Upper lobe of left lung (tissue), 6 donors: Measurements from ENCODE around the gene CEP85L. TPM values are rescaled to one million over a fixed set of nuclear protein-coding genes. Genes with fewer than 3 reads are reported as not detected.
A peak's percentile ranks its signal among the peaks of the same experiment; 100 is the strongest.

Source experiments
- ATAC-seq, 2 donors: fragments of 200-7000 bp; cut with Tn5 transposase; one replicate each; pipeline ENCODE4 v1.9.1; 2022; ENCODE audit warnings: mild to moderate bottlenecking in 2 of 2, moderate library complexity in 2 of 2; ENCODE audit not compliant: low FRiP score in 2 of 2
- DNase-seq, 2 donors: peaks; one replicate each; pipeline ENCODE4 v3.0.0-alpha.2; 2019 to 2020
- H3K27ac ChIP-seq, 4 donors: fragments of 200-600 bp; sonication (generic); one replicate each; pipeline ENCODE4 v1.5.1; 2016 to 2019
- H3K27me3 ChIP-seq, 4 donors: fragments of 200-600 bp; sonication (generic); one replicate each; pipeline ENCODE4 v1.5.1; 2017 to 2019
- H3K36me3 ChIP-seq, 4 donors: fragments of 200-600 bp; sonication (generic); one replicate each; pipeline ENCODE4 v1.5.1; 2016 to 2019
- H3K4me1 ChIP-seq, 4 donors: fragments of 200-600 bp; sonication (generic); one replicate each; pipeline ENCODE4 v1.5.1; 2018 to 2019
- H3K4me3 ChIP-seq, 4 donors: fragments of 200-600 bp; sonication (generic); one replicate each; pipeline ENCODE4 v1.5.1; 2017 to 2019; ENCODE audit warnings: mild to moderate bottlenecking in 2 of 4, moderate library complexity in 1 of 4
- H3K9me3 ChIP-seq, 4 donors: fragments of 200-600 bp; sonication (generic); one replicate each; pipeline ENCODE4 v1.5.1; 2018 to 2019
- EP300 ChIP-seq, 4 donors: sonication (generic); formaldehyde crosslinking; IDR thresholded peaks; one replicate each; pipeline ENCODE4 v1.5.1; 2017; ENCODE audit warnings: antibody characterized with exemption in 4 of 4, control low read depth in 2 of 4
- POLR2A ChIP-seq, 4 donors: fragments of 450-650 bp; IDR thresholded peaks; one replicate each; pipeline ENCODE4 v1.5.1; 2016 to 2017; ENCODE audit warnings: antibody characterized with exemption in 4 of 4, mild to moderate bottlenecking in 2 of 4
- POLR2AphosphoS5 ChIP-seq, 2 donors: sonication (generic); formaldehyde crosslinking; IDR thresholded peaks; one replicate each; pipeline ENCODE4 v1.5.1; 2017; ENCODE audit warnings: antibody characterized with exemption in 2 of 2
- WGBS, 2 donors: methylation state at CpG; one replicate each; pipeline ENCODE4 v1.1.5; 2017 to 2018; 5-methylcytosine and 5-hydroxymethylcytosine counted together
- total RNA-seq, 6 donors: library from RNA; depleted of rRNA in 4 of 6; stranded (reverse); fragments of >200 nt in 4 of 6; gene quantifications; one replicate each; pipeline versions ENCODE4 v1.1.0 to v1.2.1, GENCODE V29; 2016 to 2021
- TF ChIP-seq, protein P1 (sequence below), 6 experiments: fragments of 450-650 bp in 4 of 6; fragments of 200-600 bp in 2 of 6; sonication (generic) in 2 of 6; IDR thresholded peaks; one replicate each; pipeline ENCODE4 v1.5.1; 2016 to 2019; ENCODE audit warnings: antibody characterized with exemption in 6 of 6
- donor health status: DM: no; HTN: no; CAD: no; lungs with moderate emphysema.
- donor health status: DM: no; HTN: yes; CAD: no; lungs with severe emphysema.

The CEP85L gene
- total RNA-seq, 6 donors from 2014 or later: 7.5 to 22.0 (median 13.0) TPM

DNA sequence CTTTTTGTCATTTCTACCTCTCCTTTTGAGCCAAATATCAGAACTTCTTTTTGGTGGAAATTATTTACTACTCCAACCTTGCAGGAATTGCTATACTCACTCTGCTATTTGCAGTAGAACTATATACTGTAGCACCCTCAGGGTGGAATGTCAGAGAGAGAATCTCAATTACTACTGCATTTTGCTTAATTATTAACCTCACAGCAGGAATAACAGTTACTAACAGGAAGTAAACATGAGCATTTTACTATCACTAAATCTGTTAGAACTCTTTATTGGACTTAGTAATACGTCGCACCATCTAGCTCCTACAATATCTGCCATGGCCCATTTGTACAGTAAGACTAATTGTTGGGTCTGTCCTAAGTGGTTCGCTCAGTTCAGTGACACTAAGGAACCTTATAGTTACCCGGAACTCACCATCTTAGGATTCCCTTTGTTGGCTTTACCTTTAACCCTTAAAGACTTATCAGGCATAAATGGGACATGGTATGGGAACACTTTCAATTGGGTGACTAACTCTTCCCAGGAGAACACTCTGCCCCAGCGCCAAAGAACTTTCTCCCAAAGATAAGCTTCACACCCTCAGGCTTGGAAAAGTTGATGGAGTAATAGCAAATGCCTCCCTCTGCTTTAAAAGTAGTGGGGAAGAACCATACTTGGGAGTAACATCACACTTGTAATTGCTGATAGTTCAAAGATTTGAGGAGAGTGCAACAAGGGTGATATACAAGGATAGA is 64.5 kb downstream of the CEP85L start:
- WGBS, 2 donors: 94 to 95% methylated on average over 5 of the region's 5 CpGs
- H3K9me3 ChIP-seq: no peaks in the 10 kb centered on the region
- peaks cover 7 to 17% (median 10%) of the 10 kb centered on the region in 4 donors for H3K4me1 ChIP-seq
- ATAC-seq: no peak
- no peak for DNase-seq
- no peak overlapping the region for H3K4me3 ChIP-seq
- no peaks in the 10 kb centered on the region for H3K36me3 ChIP-seq
- TF ChIP-seq, protein P1, sequence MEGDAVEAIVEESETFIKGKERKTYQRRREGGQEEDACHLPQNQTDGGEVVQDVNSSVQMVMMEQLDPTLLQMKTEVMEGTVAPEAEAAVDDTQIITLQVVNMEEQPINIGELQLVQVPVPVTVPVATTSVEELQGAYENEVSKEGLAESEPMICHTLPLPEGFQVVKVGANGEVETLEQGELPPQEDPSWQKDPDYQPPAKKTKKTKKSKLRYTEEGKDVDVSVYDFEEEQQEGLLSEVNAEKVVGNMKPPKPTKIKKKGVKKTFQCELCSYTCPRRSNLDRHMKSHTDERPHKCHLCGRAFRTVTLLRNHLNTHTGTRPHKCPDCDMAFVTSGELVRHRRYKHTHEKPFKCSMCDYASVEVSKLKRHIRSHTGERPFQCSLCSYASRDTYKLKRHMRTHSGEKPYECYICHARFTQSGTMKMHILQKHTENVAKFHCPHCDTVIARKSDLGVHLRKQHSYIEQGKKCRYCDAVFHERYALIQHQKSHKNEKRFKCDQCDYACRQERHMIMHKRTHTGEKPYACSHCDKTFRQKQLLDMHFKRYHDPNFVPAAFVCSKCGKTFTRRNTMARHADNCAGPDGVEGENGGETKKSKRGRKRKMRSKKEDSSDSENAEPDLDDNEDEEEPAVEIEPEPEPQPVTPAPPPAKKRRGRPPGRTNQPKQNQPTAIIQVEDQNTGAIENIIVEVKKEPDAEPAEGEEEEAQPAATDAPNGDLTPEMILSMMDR (IDR thresholded peaks at IDR 0.05): no peak
- TF ChIP-seq POLR2A (IDR thresholded peaks at IDR 0.05): no peak
- no peak for TF ChIP-seq EP300 (IDR thresholded peaks at IDR 0.05)
- no peak for TF ChIP-seq POLR2AphosphoS5 (IDR thresholded peaks at IDR 0.05)
- H3K27ac ChIP-seq: no peak overlapping the region
- H3K27me3 ChIP-seq: no peaks in the 10 kb centered on the region

DNA sequence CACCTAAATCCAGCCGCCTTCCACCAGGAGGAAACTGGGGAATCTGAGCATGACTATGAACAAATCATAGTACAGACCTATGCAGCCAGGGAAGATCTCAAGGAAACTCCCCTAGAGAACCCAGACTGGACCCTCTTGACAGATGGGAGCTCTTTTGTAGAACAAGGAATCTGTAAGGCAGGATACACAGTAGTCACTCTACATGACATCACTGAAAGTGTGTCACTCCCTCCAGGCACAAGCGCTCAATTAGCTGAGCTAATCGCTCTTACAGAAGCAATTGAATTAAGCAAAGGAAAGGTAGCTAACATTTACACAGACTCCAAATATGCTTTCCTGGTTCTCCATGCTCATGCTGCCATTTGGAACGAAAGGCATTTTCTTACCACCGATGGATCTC is 66.5 kb downstream of the CEP85L start:
- ATAC-seq: no peak
- peaks cover 17 to 25% (median 20%) of the 10 kb centered on the region in 4 donors for H3K4me1 ChIP-seq
- no peaks in the 10 kb centered on the region for H3K36me3 ChIP-seq
- no peak for TF ChIP-seq POLR2AphosphoS5 (IDR thresholded peaks at IDR 0.05)
- no peak for TF ChIP-seq EP300 (IDR thresholded peaks at IDR 0.05)
- TF ChIP-seq, protein P1 (IDR thresholded peaks at IDR 0.05): no peak
- TF ChIP-seq POLR2A (IDR thresholded peaks at IDR 0.05): no peak
- H3K9me3 ChIP-seq: peaks cover 0 to under 1% (median 0%) of the 10 kb centered on the region in 4 donors
- 95% methylated on average over 5 of the region's 5 CpGs for WGBS, 2 donors
- DNase-seq: no peak
- H3K27me3 ChIP-seq: no peaks in the 10 kb centered on the region
- no peak overlapping the region for H3K27ac ChIP-seq
- no peak overlapping the region for H3K4me3 ChIP-seq

DNA sequence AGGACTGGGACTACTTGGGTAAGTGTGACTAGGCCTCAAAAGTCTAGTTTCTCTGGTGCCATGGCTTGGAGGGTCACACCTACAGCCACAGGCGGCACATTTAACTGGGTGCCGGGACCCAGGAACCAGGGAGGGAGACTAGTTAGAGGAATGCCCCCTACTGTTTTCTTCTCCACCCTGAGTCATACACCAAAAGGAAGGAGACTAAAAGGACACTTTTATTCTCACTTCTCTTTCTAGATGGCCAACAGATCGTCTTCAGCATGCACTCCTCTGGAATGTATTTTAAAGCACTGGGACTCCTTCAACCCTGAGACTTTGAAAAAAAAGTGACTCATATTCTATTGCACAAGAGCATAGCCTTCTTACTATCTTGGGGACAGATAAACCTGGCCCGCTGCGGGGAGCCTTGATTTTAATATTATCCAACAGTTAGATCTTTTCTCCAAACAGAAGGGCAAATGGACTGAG is 69.9 kb downstream of the CEP85L start:
- Histone ChIP-seq H3K9me3 (peaks cover 7 to 25% (median 14%) of the 10 kb centered on the region in 4 donors), H3K27me3 (no peaks in the 10 kb centered on the region), H3K27ac (peak overlapping the region in 2 of 4 donors; percentile 7 to 13), H3K36me3 (no peaks in the 10 kb centered on the region), H3K4me1 (peaks cover 11 to 20% (median 14%) of the 10 kb centered on the region in 4 donors), H3K4me3 (no peak overlapping the region)
- no peak for DNase-seq
- TF ChIP-seq, protein P1 (IDR thresholded peaks at IDR 0.05): no peak
- no peak for TF ChIP-seq POLR2A (IDR thresholded peaks at IDR 0.05)
- TF ChIP-seq POLR2AphosphoS5 (IDR thresholded peaks at IDR 0.05): no peak
- TF ChIP-seq EP300 (IDR thresholded peaks at IDR 0.05): no peak
- WGBS, 2 donors: 63 to 76% methylated on average over 5 of the region's 5 CpGs
- ATAC-seq: peak; percentile 41 to 81

DNA sequence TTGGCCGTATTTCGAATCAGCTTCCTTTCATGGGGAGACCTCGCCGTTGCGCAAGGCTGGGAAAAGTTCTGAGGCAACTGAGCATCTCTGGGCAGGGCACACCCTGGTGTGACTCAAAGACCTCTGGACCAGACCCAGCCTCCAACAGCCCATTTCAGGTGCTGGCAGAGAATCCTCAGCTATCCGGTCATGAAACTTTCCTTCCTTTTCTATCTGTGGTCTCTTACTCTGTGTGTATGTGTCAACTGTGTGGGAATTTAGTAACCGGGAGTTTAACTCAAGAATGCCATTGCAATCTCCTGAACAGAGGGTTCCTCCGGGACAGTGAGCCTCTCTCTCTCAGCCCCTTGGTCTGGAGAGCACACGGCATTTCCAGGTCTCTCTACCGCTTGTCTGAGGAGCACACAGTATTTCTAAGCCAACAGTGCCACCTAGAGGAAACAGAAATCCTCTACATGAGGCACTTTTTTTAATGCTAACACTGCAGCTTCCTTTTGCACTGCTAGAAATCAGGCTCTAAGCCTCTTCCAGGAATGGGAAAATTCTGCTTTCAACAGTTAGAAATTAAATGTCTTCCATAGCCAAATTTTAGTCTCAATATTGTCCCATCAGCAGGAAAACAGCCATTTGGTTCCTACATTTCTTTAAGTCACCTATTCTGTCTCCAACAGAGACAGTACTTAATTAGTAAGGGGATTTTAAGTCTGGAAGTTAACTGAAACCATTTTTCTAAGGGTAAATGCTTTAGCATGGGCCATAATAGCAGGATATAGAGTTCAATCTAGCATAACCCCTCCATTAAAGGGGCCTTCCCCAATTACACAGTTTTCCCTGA is 70.6 kb downstream of the CEP85L start:
- Histone ChIP-seq H3K4me3 (no peak overlapping the region), H3K9me3 (peaks cover 7 to 26% (median 14%) of the 10 kb centered on the region in 4 donors), H3K27me3 (no peaks in the 10 kb centered on the region), H3K4me1 (peaks cover 11 to 20% (median 14%) of the 10 kb centered on the region in 4 donors), H3K27ac (peak overlapping the region in 2 of 4 donors; percentile 7 to 13), H3K36me3 (no peaks in the 10 kb centered on the region)
- ATAC-seq: peak; percentile 84 to 89
- TF ChIP-seq POLR2A (IDR thresholded peaks at IDR 0.05): no peak
- TF ChIP-seq, protein P1 (IDR thresholded peaks at IDR 0.05): peak; percentile 64 to 82 (median 71)
- TF ChIP-seq EP300 (IDR thresholded peaks at IDR 0.05): no peak
- WGBS, 2 donors: 58 to 59% methylated on average over 10 of the region's 10 CpGs
- DNase-seq: no peak
